Ectodermal cell (in vitro differentiated cells): ENCODE data around the gene HSPA1A. TPM values are rescaled to one million over a fixed set of nuclear protein-coding genes. Genes with fewer than 3 reads are reported as not detected.
A peak's percentile ranks its signal among the peaks of the same experiment; 100 is the strongest.

Source experiments
- H3K27ac ChIP-seq: 2 replicates; pipeline ENCODE4 v1.7.0; 2013; ENCODE audit warnings: mild to moderate bottlenecking, low read depth, low read length; ENCODE audit not compliant: insufficient read depth, poor library complexity, severe bottlenecking
- H3K27me3 ChIP-seq: 2 replicates; pipeline ENCODE4 v1.7.0; 2013; ENCODE audit warnings: mild to moderate bottlenecking, low read length; ENCODE audit not compliant: insufficient read depth, control insufficient read depth, poor library complexity, severe bottlenecking
- H3K36me3 ChIP-seq: one replicate; pipeline ENCODE4 v1.7.0; 2013; ENCODE audit warnings: low read length; ENCODE audit not compliant: control insufficient read depth, insufficient read depth
- H3K4me1 ChIP-seq: one replicate; pipeline ENCODE4 v1.7.0; 2013; ENCODE audit warnings: low read length; ENCODE audit not compliant: control insufficient read depth, insufficient read depth
- H3K4me3 ChIP-seq: 2 replicates; pipeline ENCODE4 v1.7.0; 2013; ENCODE audit warnings: low read depth, low read length, control low read depth; ENCODE audit not compliant: insufficient read depth
- H3K9me3 ChIP-seq: 2 replicates; pipeline ENCODE4 v1.7.0; 2013; ENCODE audit warnings: mild to moderate bottlenecking, low read length, moderate library complexity; ENCODE audit not compliant: control insufficient read depth
- WGBS, 2 experiments: methylation state at CpG; one replicate each; pipeline ENCODE4 v1.1.7; 2013; ENCODE audit warnings: missing lambda C conversion rate in 2 of 2; 5-methylcytosine and 5-hydroxymethylcytosine counted together
- polyA plus RNA-seq, 4 experiments: library from polyadenylated mRNA; stranded (reverse); fragments of 50-300 nt; gene quantifications; one replicate each; pipeline ENCODE4 v1.2.3, GENCODE V29; 2013

Gene HSPA1A
- polyA plus RNA-seq (2013, experiment 1 of 4): 62.5 TPM
- polyA plus RNA-seq (2013, experiment 2 of 4): 38.8 TPM
- polyA plus RNA-seq (2013, experiment 3 of 4): 46.0 TPM
- polyA plus RNA-seq (2013, experiment 4 of 4): 53.0 TPM

GRCh38 chr6:31815025-31815838, at the start of gene HSPA1A, which contains the start of gene HSPA1L:
HSPA1A (plus strand) TSS chr6:31815543; CDS start chr6:31815757, 214 bp downstream.
HSPA1L (minus strand) TSS chr6:31815283; CDS start chr6:31811972, 3,311 bp downstream.
- Histone ChIP-seq H3K9me3 (no peaks in the 10 kb centered on the region), H3K27me3 (no peaks in the 10 kb centered on the region), H3K36me3 (no peaks in the 10 kb centered on the region), H3K4me3 (peak within 1 kb of the TSS; percentile 59), H3K4me1 (peaks cover 4% of the 10 kb centered on the region), H3K27ac (peak within 1 kb of the TSS; percentile 95)
- WGBS, 2 experiments: 1 to 3% methylated on average over 54 of the region's 56 CpGs

GRCh38 chr6:31765559-31765909, 49.8 kb upstream of the HSPA1A start:
- H3K27me3 ChIP-seq: no peaks in the 10 kb centered on the region
- H3K27ac ChIP-seq: no peak overlapping the region
- no peaks in the 10 kb centered on the region for H3K9me3 ChIP-seq
- 91 to 94% methylated on average over 9 of the region's 9 CpGs for WGBS, 2 experiments
- peaks cover 22% of the 10 kb centered on the region for H3K4me1 ChIP-seq
- no peak overlapping the region for H3K4me3 ChIP-seq
- no peaks in the 10 kb centered on the region for H3K36me3 ChIP-seq

GRCh38 chr6:31765910-31766794, 49.2 kb upstream of the HSPA1A start:
- Histone ChIP-seq H3K9me3 (no peaks in the 10 kb centered on the region), H3K36me3 (no peaks in the 10 kb centered on the region), H3K4me1 (peaks cover 22% of the 10 kb centered on the region), H3K27me3 (no peaks in the 10 kb centered on the region), H3K27ac (no peak overlapping the region), H3K4me3 (no peak overlapping the region)
- WGBS, 2 experiments: 75% methylated on average over 42 of the region's 42 CpGs

- Histone ChIP-seq H3K9me3 (no peaks in the 10 kb centered on the region), H3K27ac (no peak overlapping the region), H3K36me3 (no peaks in the 10 kb centered on the region), H3K4me3 (no peak overlapping the region), H3K27me3 (no peaks in the 10 kb centered on the region), H3K4me1 (peaks cover 22% of the 10 kb centered on the region)
- WGBS, 2 experiments: 89 to 92% methylated on average over 6 of the region's 6 CpGs
Observed at GRCh38 chr6:31767096-31767645, 48.2 kb upstream of the HSPA1A start.

- H3K4me1 ChIP-seq: peaks cover 13% of the 10 kb centered on the region
- H3K36me3 ChIP-seq: no peaks in the 10 kb centered on the region
- H3K27ac ChIP-seq: no peak overlapping the region
- no peaks in the 10 kb centered on the region for H3K9me3 ChIP-seq
- no peak overlapping the region for H3K4me3 ChIP-seq
- 92 to 93% methylated on average over 18 of the region's 18 CpGs for WGBS, 2 experiments
- no peaks in the 10 kb centered on the region for H3K27me3 ChIP-seq
Observed at GRCh38 chr6:31768363-31769257, 46.7 kb upstream of the HSPA1A start.

GRCh38 chr6:31769684-31770371, 45.5 kb upstream of the HSPA1A start:
- H3K9me3 ChIP-seq: no peaks in the 10 kb centered on the region
- H3K4me3 ChIP-seq: no peak overlapping the region
- H3K4me1 ChIP-seq: peaks cover 7% of the 10 kb centered on the region
- WGBS, 2 experiments: 76 to 80% methylated on average over 11 to 12 of the region's 12 CpGs
- no peak overlapping the region for H3K27ac ChIP-seq
- H3K36me3 ChIP-seq: no peaks in the 10 kb centered on the region
- no peaks in the 10 kb centered on the region for H3K27me3 ChIP-seq

- H3K4me1 ChIP-seq: peaks cover 5% of the 10 kb centered on the region
- H3K9me3 ChIP-seq: no peaks in the 10 kb centered on the region
- no peak overlapping the region for H3K4me3 ChIP-seq
- no peak overlapping the region for H3K27ac ChIP-seq
- no peaks in the 10 kb centered on the region for H3K36me3 ChIP-seq
- 83 to 84% methylated on average over 1 to 2 of the region's 2 CpGs for WGBS, 2 experiments
- no peaks in the 10 kb centered on the region for H3K27me3 ChIP-seq
Observed at GRCh38 chr6:31770860-31771259, 44.5 kb upstream of the HSPA1A start.

GRCh38 chr6:31771992-31772358, 43.4 kb upstream of the HSPA1A start:
- 86 to 89% methylated on average over 4 of the region's 4 CpGs for WGBS, 2 experiments
- no peak overlapping the region for H3K27ac ChIP-seq
- no peaks in the 10 kb centered on the region for H3K36me3 ChIP-seq
- peaks cover 4% of the 10 kb centered on the region for H3K4me1 ChIP-seq
- no peaks in the 10 kb centered on the region for H3K9me3 ChIP-seq
- no peak overlapping the region for H3K4me3 ChIP-seq
- no peaks in the 10 kb centered on the region for H3K27me3 ChIP-seq

- WGBS, 2 experiments: 85 to 91% methylated on average over 4 of the region's 4 CpGs
- peaks cover 18% of the 10 kb centered on the region for H3K36me3 ChIP-seq
Observed at GRCh38 chr6:31775184-31775583, 40.2 kb upstream of the HSPA1A start.

More at GRCh38 chr6:31775184-31775583, 40.2 kb upstream of the HSPA1A start:
- peaks cover 6% of the 10 kb centered on the region for H3K4me1 ChIP-seq
- peak overlapping the region; percentile 33 for H3K27ac ChIP-seq
- no peaks in the 10 kb centered on the region for H3K9me3 ChIP-seq
- H3K27me3 ChIP-seq: no peaks in the 10 kb centered on the region
- no peak overlapping the region for H3K4me3 ChIP-seq
